Measurements from ENCODE around the gene OR4Q2.
"Not testable (repeated sequence)": the region's sequence is repeated elsewhere in the genome, so short reads cannot be mapped to it uniquely, and the experiment has no call there.

The OR4Q2 gene

DNA sequence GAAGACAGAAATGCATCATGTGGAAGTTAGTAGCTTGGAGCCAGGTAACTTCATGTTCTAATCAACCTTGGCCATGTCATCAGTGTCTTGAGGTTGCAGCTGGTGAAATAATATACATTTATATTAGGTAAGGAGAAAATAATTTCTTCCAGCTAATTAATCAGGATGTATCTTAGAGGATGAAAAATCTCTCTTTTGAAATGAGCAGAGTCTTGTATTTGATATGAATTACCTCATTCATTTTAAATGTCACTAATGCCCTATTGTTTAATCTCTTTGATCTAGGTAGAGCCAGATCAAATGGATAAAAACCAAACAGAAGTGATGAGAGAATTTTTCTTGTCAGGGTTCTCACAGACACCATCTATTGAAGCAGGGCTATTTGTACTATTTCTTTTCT lies at the start of gene OR4Q2:
OR4Q2 (plus strand) TSS at position 301 of the 400 bp plus-strand sequence.
- DNase-seq: no peak

DNA sequence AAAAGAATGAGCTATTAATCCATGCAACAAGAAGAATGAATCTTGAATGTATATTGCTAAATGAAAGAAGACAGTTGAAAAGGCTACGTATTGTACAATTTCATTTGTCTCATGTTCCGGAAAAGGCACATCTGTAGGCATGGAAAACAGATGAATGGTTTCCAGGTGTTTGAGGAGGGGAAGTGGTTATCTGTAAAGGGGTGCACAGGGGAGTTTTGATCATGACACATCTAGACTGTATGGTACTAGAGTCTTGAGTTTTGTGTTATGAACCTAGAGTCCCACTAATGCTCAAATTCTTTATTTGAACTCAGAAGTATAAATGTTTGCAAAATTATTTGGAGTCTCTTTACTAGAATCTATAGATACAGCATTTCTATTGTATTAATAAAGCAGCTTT lies 32.2 kb upstream of the OR4Q2 start:
- not testable (repeated sequence) for DNase-seq

- DNase-seq: no peak
These were observed 27.1 kb upstream of the OR4Q2 start for GRCh38 chr14:19974844-19975243.

GRCh38 chr14:19975291-19975690 lies 26.7 kb upstream of the OR4Q2 start, which contains the start of gene OR4K15:
Gene OR4K15 (plus strand): TSS chr14:19975591. CDS start chr14:19975591, 0 bp downstream.
- no peak for DNase-seq

DNA sequence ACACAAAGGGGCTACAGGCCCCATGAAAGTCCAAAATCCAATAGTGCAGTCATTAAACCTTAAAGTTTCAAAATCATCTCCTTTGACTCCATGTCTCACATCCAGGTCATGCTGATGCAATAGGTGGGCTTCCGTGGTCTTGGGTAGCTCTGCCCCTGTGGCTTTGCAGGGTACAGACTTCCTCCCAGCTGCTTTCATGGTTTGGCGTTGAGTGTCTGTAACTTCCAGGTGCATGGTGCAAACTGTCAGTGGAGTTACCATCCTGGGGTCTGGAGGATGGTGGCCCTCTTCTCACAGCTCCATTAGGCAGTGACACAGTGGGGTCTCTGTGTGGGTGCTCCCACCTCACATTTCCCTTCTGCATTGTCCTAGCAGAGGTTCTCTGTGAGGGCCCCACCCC lies 8.5 kb upstream of the OR4Q2 start:
- DNase-seq: no peak

DNA sequence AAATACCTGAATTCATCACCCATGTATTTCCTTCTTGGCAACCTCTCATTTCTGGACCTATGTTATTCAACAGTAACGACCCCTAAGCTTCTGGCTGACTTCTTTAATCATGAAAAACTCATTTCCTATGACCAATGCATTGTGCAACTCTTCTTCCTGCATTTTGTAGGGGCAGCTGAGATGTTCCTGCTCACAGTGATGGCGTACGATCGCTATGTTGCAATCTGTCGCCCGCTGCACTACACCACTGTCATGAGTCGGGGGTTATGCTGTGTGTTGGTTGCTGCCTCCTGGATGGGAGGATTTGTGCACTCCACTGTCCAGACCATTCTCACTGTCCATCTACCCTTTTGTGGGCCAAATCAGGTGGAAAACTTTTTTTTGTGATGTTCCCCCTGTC lies 356 bp downstream of the OR4Q2 start:
- DNase-seq: no peak

DNA sequence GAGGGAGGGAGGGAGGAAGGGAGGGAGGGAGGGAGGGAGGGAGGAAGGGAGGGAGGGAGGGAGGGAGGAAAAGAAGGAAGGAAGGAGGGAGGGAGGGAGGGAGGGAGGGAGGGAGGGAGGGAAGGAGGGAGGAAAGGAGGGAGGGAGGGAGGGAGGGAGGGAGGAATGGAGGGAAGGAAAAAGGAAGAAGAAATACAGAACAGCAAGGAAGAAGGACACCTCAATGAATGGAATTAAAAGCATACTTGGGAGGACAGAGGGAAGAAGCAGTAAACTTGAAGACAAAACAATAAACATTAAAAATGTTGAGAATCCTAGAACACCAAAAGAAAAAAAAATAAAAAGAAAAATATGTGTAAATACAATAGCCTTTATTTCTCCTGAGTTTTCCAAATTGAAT lies 6.2 kb downstream of the OR4Q2 start:
- DNase-seq: no peak

DNA sequence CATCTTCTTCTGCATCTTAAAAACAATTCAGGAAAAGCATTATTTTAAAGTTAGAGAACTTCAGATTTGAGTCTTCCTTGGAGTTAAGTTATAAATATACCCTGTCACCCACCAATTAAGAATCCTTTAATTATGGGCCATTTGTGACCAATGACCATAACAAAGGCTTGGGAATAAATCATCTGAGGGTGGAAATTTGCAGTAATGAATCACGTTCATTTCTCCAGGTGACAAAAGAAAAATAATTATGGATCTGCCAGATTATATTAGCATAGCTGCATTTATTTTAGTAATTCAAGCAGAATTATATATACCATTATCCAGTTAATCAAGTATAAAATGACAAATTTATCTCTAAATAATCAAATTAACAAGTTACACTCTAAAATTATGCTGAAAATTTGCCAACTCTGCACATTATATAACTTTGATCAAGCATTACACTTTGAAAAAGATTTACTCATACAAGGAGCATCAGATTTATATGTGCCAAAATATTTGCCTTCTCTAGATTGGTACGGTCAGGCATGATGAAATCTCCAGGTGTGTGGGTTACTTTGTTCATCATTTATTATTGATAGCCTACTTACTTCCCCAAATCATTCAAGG lies 17.4 kb downstream of the OR4Q2 start, which contains the start of gene OR4K14:
OR4K14 (minus strand) TSS at position 51 of the 609 bp plus-strand sequence. CDS start 4,114 bp downstream, outside the sequence.
- DNase-seq: no peak

DNA sequence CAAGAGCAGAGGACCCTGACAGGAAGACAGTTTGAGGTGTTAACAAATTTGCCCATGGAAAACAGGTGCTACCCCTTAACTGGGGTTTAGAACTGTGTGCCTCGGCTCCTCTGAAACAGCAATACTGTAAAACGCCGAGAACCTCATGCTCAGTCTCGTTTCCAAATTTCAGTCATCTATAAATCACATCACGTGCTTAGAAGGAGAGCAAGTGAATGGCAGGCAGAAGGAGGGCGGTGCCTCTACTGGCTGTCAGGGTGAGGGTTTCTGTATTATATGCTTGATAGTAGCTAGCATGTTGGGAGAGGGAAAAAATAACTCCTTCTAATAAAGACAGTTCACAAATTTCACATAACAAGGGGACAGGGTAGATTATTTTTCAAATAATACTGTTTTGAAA lies 29.1 kb downstream of the OR4Q2 start:
- DNase-seq: no peak

DNA sequence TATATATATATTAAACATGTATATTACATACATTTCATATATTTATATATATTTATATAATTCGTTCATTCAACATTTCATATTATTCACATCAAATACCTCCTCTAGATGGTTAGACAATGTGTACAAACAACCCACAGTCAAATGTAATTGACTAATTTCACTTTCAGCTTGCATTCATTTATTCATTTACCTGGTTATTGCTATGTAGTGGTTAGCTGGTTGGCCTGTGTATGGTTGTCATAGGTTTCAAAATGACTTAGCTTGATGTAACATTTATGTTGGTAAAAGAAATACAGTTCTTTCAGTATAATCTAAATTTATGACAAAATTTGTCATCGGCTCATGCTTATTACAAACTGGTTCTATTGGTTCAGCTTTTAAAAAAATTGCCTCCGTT lies 33.5 kb downstream of the OR4Q2 start:
- no peak for DNase-seq

- DNase-seq: no peak
These were observed 34.0 kb downstream of the OR4Q2 start, which contains the start of gene OR4K13 for GRCh38 chr14:20035938-20036337. Gene OR4K13 (minus strand): TSS chr14:20036038. CDS start chr14:20034758, 1,280 bp downstream.

DNA sequence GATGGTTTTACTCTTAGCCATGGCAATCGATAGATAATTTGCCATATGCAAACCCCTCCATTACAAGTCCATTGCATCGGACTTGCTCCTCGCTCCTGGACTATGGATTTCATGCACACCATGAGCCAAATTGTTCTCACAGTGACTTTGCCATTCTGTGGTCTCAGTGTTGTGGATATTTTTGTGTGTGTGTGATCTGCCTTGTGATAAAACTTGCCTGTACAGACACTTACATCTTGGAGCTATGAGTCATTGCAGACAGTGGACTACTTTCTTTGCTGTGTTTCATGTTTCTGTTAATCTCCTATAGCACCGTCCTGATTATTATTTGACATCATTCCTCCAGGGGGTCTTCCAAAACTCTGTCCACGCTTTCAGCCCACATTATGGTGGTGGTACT lies 42.3 kb downstream of the OR4Q2 start:
- no peak for DNase-seq

GRCh38 chr14:20048202-20048601 lies 46.2 kb downstream of the OR4Q2 start:
- DNase-seq: no peak
